GM12873 (cell line): ENCODE data around the gene KY.

Experiments used
- CTCF ChIP-seq: IDR thresholded peaks from 2 replicates; pipeline ENCODE4 v1.5.1; 2012; ENCODE audit warnings: low read depth, mild to moderate bottlenecking, moderate library complexity, low read length, control low read depth; ENCODE audit not compliant: insufficient read depth; ENCODE audit errors: missing control alignments

The KY gene

GRCh38 chr3:134694466-134694865, 43.6 kb upstream of the KY start:
- no peak for TF ChIP-seq CTCF

DNA sequence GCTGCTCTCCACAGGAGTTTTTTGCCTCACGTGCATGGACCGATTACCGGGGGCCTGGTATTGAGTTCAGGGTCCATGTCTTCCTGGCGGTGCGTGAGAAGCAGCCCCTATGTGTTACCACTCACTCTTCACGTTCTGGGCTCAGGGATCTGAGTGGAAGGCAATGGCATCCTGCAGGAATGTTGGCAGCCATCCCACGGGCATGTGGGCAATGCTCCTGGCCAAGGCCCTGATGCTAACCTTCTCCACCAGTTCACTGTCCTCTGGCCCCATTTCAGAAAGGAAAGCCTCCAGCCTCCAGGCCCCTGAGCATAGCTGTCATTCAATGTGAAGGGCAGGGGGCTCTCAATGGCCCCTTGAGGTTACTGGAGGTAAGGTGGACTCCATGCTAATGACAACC, 43.0 kb upstream of the KY start:
- TF ChIP-seq CTCF = no peak

- TF ChIP-seq CTCF = no peak
Observed at GRCh38 chr3:134693226-134693625, 42.4 kb upstream of the KY start.

DNA sequence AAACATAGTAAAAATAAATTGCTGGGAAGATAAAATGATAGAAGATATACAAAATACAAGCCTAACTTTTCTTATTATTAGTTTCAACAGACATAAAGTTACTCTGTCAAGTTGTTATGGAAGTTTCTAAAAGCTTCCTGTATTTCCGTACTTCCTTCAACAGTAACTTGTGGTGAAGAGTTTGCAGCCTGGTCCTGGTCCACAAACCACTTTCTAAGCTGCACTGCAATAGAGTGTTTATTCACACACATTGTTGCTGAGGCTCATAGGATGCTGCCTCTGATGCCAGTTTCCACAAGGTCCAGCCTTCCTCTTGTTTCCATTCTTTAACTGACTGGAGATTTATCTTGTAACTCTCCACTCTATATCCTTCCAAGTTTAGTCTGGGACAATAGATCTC, 39.4 kb upstream of the KY start:
- TF ChIP-seq CTCF = no peak

DNA sequence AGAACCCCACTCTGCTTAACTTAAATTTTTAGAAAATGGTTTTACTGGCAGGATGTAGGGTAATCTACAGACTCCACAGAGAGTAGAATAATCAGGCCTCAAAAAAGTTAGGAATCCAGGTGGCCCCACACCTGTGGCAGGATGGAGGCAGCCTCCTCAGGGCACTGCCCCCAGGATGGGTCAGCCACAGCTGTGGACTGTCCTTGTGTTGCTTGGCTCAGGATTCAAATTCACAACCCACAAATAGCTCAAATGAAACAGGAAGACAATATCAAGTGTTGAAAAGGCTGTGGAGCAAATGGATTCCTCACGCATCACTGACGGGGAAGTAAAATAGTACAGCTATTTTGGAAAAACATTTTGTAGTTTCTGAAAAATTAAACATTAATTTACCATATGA, 36.8 kb upstream of the KY start:
- TF ChIP-seq CTCF = no peak

DNA sequence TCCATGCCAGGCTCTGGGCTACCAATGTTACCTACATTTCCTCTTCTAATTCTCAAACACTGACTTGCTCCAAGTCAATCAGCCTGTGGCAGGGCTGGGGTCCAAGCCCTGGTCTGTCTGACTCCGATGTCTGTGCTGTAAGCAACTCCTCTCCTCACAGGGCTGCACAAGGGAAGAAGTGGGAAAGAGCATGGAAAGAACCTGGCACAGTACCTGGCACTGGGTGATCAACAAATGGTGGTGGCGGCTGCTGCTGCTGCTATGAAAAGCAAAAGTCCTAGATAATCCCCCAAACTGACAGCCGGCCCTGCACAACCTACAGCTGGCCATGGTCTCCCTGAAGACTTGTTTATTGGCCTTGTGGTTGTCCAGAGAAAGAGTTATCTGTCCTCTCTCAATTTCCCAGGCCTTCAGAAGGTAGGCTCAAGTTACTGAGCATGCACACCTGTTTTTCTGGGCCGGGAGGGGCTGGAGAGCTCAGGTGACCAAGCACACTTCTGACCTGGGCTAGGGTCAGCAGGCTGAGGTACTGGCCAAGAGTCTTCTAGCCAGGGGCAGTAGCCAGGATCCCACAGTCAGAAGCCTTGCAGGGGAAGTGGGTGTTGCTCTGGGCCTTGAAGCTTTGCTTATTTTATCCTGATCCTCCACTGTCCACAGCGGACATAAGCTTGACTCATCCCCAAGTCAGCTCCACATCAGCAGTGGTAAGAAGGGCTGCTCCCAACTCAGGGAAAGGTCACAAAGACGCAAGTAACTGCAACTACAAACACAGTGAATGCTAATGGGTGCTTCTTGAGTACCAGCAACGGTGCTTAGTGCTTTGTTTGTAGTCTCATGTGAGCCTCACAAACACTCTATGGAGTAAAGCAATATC, 35.3 kb upstream of the KY start:
- no peak for TF ChIP-seq CTCF

DNA sequence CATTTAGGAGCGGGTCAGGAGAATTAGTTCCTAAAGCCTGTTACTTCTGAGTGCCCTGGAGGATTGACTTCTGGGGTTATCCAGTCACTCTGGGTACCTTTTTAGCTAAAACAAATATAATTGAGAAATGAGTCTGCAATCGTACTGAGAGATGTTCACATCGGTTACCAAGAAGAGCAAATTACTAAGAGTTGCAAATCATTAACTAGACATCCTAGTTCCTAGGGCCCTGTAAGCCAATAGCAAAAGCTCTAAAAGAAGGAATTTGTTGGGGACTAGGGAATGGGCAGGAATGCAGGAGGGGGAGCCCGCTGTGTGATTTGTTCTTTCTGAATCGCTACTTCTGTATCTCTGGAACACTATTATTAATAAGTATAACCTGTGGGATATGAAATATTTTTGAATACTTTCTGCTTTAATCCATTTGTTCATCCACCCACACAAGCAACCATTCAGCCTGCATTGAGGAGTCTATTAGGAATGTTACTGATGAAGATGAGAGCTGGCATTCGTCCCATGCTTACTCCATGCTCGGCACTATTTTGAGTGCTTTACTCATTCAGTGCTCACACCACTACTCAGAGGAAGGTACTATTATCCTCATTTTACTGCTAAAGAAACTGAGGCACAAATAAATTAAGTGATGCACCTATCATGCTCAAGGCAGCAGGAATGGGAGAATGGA, 31.5 kb upstream of the KY start:
- no peak for TF ChIP-seq CTCF
